GM12878 (cell line): ENCODE measurements around the gene SSH2. TPM values are rescaled to one million over a fixed set of nuclear protein-coding genes. Genes with fewer than 3 reads are reported as not detected.

Experiments
- ATAC-seq: fragments of 200-7000 bp; cut with Tn5 transposase; 3 replicates; pipeline ENCODE4 v1.9.1; 2020; ENCODE audit warnings: mild to moderate bottlenecking, moderate library complexity
- BruUV-seq: library from RNA; stranded (reverse); fragments of 400-500 nt; replicated peaks from 2 replicates; lab custom pipeline; 2021; lab: Mats Ljungman, UMichigan
- CTCF ChIA-PET: fragments of 300-600 bp; sonication (Branson Sonifier 250); formaldehyde crosslinking; extraction: SDS; loops from one replicate; lab custom pipeline; 2021; ENCODE audit warnings: inconsistent platforms; lab: Yijun Ruan, JAX
- POLR2A ChIA-PET: fragments of 350-600 bp; formaldehyde crosslinking; extraction: SDS; loops from one replicate; lab custom pipeline; 2021; ENCODE audit warnings: inconsistent platforms; lab: Charles Lee
- RAD21 ChIA-PET: fragments of 300-600 bp; sonication (Branson Sonifier 250); formaldehyde crosslinking; loops from one replicate; lab custom pipeline; 2023; ENCODE audit warnings: antibody characterized with exemption; ENCODE audit not compliant: unreplicated experiment; lab: Charles Lee
- SMC1A ChIA-PET: fragments of 300-600 bp; sonication (Branson Sonifier 250); formaldehyde crosslinking; loops from one replicate; lab custom pipeline; 2023; ENCODE audit not compliant: unreplicated experiment, uncharacterized antibody; lab: Charles Lee
- DNase-seq: peaks from one replicate; pipeline ENCODE4 v3.0.0-alpha.2; 2011; ENCODE audit warnings: low read depth, low spot score
- FAIRE-seq: peaks from 3 replicates; lab custom pipeline; 2011; peaks lifted over from hg19 to GRCh38; lab: Jason Lieb, UNC
- H2AFZ ChIP-seq: 2 replicates; pipeline ENCODE4 v1.6.0; 2011; ENCODE audit warnings: low read depth, low read length, control low read depth; ENCODE audit not compliant: control insufficient read depth
- H3K27ac ChIP-seq: 2 replicates; pipeline ENCODE4 v1.5.1; 2011; ENCODE audit warnings: control low read depth; ENCODE audit not compliant: control insufficient read depth, insufficient read depth
- H3K27me3 ChIP-seq, 2 experiments: replicated peaks in 1 of 2; 2 replicates each; pipeline versions ENCODE4 v1.6.0 to v1.6.1; 2011; ENCODE audit warnings: low read length in 1 of 2; ENCODE audit not compliant: control insufficient read depth in 2 of 2, insufficient read depth in 2 of 2
- H3K36me3 ChIP-seq, 2 experiments: 2 replicates each; pipeline ENCODE4 v1.5.1; 2011; ENCODE audit warnings: low read length in 1 of 2; ENCODE audit not compliant: control insufficient read depth in 2 of 2, insufficient read depth in 2 of 2
- H3K4me1 ChIP-seq: 2 replicates; pipeline ENCODE4 v1.6.1; 2011; ENCODE audit warnings: mild to moderate bottlenecking, low read length, moderate library complexity, mixed read lengths; ENCODE audit not compliant: control insufficient read depth, insufficient read depth
- H3K4me2 ChIP-seq: 2 replicates; pipeline ENCODE4 v1.6.0; 2011; ENCODE audit warnings: control low read depth; ENCODE audit not compliant: control insufficient read depth, insufficient read depth
- H3K4me3 ChIP-seq: fragments of 200-600 bp; sonication (generic); 2 replicates; pipeline ENCODE4 v1.5.1; 2016
- H3K79me2 ChIP-seq: 2 replicates; pipeline ENCODE4 v1.6.0; 2011; ENCODE audit warnings: low read length; ENCODE audit not compliant: control insufficient read depth, insufficient read depth
- H3K9ac ChIP-seq: 2 replicates; pipeline ENCODE4 v1.8.0; 2011; ENCODE audit warnings: low read length, control low read depth, mixed read lengths; ENCODE audit not compliant: control insufficient read depth, insufficient read depth
- H3K9me3 ChIP-seq: replicated peaks from 3 replicates; pipeline ENCODE4 v1.5.1; 2011; ENCODE audit warnings: mild to moderate bottlenecking, low read length; ENCODE audit not compliant: control insufficient read depth, insufficient read depth
- H4K20me1 ChIP-seq: 2 replicates; pipeline ENCODE4 v1.6.0; 2011; ENCODE audit not compliant: control insufficient read depth, insufficient read depth
- CBFB ChIP-seq: IDR thresholded peaks from 2 replicates; pipeline ENCODE4 v1.6.1; 2016; ENCODE audit warnings: antibody characterized with exemption, low read depth
- EZH2 ChIP-seq: IDR thresholded peaks from 2 replicates; pipeline ENCODE4 v1.6.1; 2012; ENCODE audit warnings: low read depth, mild to moderate bottlenecking, control low read depth, inconsistent platforms, low read length, borderline replicate concordance; ENCODE audit not compliant: control insufficient read depth
- FOXK2 ChIP-seq: fragments of 450-650 bp; IDR thresholded peaks from 2 replicates; pipeline ENCODE4 v1.6.1; 2017; ENCODE audit warnings: mild to moderate bottlenecking, moderate library complexity
- HDAC2 ChIP-seq: fragments of 200-600 bp; sonication (generic); IDR thresholded peaks from 2 replicates; pipeline ENCODE4 v1.6.1; 2017
- KLF5 ChIP-seq: fragments of 450-650 bp; IDR thresholded peaks from 2 replicates; pipeline ENCODE4 v1.6.1; 2014; ENCODE audit warnings: mild to moderate bottlenecking; ENCODE audit not compliant: partially characterized antibody
- LARP7 ChIP-seq: fragments of 450-650 bp; IDR thresholded peaks from 2 replicates; pipeline ENCODE4 v1.6.1; 2017; ENCODE audit warnings: mild to moderate bottlenecking
- MTA3 ChIP-seq: IDR thresholded peaks from 2 replicates; pipeline ENCODE4 v1.6.1; 2012; ENCODE audit warnings: low read length, inconsistent platforms, borderline replicate concordance
- POLR2A ChIP-seq: IDR thresholded peaks from 2 replicates; pipeline ENCODE4 v1.6.1; 2011; ENCODE audit warnings: low read depth, mild to moderate bottlenecking, low read length
- POLR2AphosphoS5 ChIP-seq: IDR thresholded peaks from 2 replicates; pipeline ENCODE4 v1.6.1; 2011; ENCODE audit warnings: mild to moderate bottlenecking, low read length, inconsistent platforms
- RB1 ChIP-seq: fragments of 450-650 bp; formaldehyde crosslinking; IDR thresholded peaks from 2 replicates; pipeline ENCODE4 v1.6.1; 2017; ENCODE audit warnings: mild to moderate bottlenecking, borderline replicate concordance
- RUNX3 ChIP-seq: IDR thresholded peaks from 2 replicates; pipeline ENCODE4 v1.6.1; 2012; ENCODE audit warnings: low read length, inconsistent platforms
- SP1 ChIP-seq: IDR thresholded peaks from one replicate; pipeline ENCODE4 v1.6.1; 2011; ENCODE audit warnings: low read depth, low read length
- SREBF1 ChIP-seq: IDR thresholded peaks from 2 replicates; pipeline ENCODE4 v1.6.1; 2012; ENCODE audit warnings: mild to moderate bottlenecking, low read length
- TARDBP ChIP-seq: IDR thresholded peaks from 2 replicates; pipeline ENCODE4 v1.6.1; 2016; ENCODE audit warnings: borderline replicate concordance
- TBL1XR1 ChIP-seq: IDR thresholded peaks from 2 replicates; pipeline ENCODE4 v1.6.1; 2012; ENCODE audit warnings: low read depth, low read length, improper control_type of control experiment
- TCF12 ChIP-seq: IDR thresholded peaks from 2 replicates; pipeline ENCODE4 v1.6.1; 2011; ENCODE audit warnings: low read depth, mild to moderate bottlenecking, low read length
- WGBS: methylation state at CpG from one replicate; pipeline ENCODE4 v1.1.6; 2016; ENCODE audit warnings: low lambda C conversion rate; ENCODE audit not compliant: insufficient replicate concordance, insufficient coverage; ENCODE audit errors: missing lambda C conversion rate; 5-methylcytosine and 5-hydroxymethylcytosine counted together
- in situ Hi-C: fragments of 300-500 bp; cut with MboI; formaldehyde crosslinking; loops from 9 replicates; pipeline ENCODE4 v1.14.3; 2018; ENCODE audit warnings: mixed read lengths
- intact Hi-C: fragments of 100-400 bp; cut with micrococcal nuclease; formaldehyde crosslinking; loops from one replicate; pipeline ENCODE4 v1.14.2; 2022; ENCODE audit not compliant: unreplicated experiment
- polyA plus RNA-seq, 11 experiments: library from polyadenylated mRNA; depleted of rRNA in 4 of 11; unstranded in 6 of 11; stranded (reverse) in 5 of 11; fragments of >200 nt; fragmentation: Nextera tagmentation in 4 of 11; fragmentation: Illumina TruSeq in 1 of 11; extraction: Ambion mirVana in 4 of 11; extraction: Trizol in 1 of 11; gene quantifications; 1 replicate in 1 of 11; 2 replicates in 10 of 11; pipeline versions ENCODE4 v1.2.1 to v1.2.3, GENCODE V29; 2011 to 2016; ENCODE audit warnings: inconsistent platforms in 2 of 11, missing spikeins in 2 of 11, low read depth in 1 of 11
- total RNA-seq, 4 experiments: library from RNA; depleted of rRNA in 3 of 4; stranded (reverse); fragments of >200 nt in 3 of 4; fragmentation: Illumina TruSeq in 1 of 4; extraction: Trizol in 1 of 4; gene quantifications; 2 replicates each; pipeline versions ENCODE4 v1.2.1 to v1.2.3, GENCODE V29; 2013 to 2021
- TF ChIP-seq, protein P1 (sequence below): fragments of 450-650 bp; formaldehyde crosslinking; IDR thresholded peaks from 2 replicates; pipeline ENCODE4 v1.4.0; 2022; ENCODE audit warnings: mild to moderate bottlenecking, moderate library complexity
- TF ChIP-seq, protein P2 (sequence below): fragments of 450-650 bp; IDR thresholded peaks from 2 replicates; pipeline ENCODE4 v1.6.1; 2017; ENCODE audit warnings: borderline replicate concordance

SSH2 gene
- total and polyA plus RNA-seq, 10 of the 15 experiments (the other 5 are each of a cell fraction or from before 2014, with no cell fraction given), result 9.3 to 65.9 (median 34.0) TPM

DNA sequence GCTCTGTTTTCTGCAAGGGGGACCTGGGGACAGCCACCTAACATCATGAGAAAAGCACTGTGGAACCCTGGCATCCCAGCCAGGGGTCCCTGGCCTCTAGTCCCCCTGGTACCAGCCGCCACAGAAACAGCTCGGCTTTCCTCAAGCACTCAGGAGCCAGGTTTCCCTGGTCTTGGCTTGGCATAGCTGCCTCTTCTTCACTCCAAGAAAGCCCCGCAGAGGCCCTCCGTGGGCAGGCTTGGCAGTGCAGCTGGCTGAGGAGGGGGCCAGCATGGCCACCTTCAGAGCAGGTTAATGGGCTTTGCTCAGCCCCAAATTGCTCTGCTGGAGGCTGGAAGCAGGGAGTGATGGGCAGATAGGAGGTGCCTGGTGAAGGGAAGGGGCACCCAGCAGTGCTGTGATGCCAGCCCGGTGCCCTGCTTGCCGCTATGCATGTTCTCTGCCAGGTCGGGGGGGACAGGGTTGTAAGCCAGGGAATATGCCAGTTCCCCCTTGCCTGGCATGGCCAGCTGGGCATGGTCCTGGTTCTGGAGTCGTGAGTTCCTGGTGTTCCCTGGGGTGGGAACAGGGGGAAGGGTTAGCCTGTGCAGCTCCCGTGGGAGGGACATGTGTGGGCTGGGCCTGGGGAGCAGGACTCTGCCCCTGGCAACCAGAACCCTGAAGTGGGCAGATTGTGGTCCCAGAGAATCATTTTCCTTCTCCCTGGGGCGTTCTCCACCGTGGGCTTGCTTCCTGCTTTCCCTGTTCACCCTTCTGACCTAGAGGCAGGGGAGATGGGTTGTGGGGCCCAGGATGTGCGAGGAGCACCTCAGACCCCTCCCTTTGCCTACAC lies 333.9 kb downstream of the SSH2 start:
- FAIRE-seq, result no peak
- Histone ChIP-seq H3K4me2 (no peak overlapping the region), H4K20me1 (no peaks in the 10 kb centered on the region), H3K4me1 (peaks cover 32% of the 10 kb centered on the region), H3K36me3 (no peaks in the 10 kb centered on the region), H3K9ac (no peak overlapping the region), H2AFZ (no peak overlapping the region), H3K27ac (no peak overlapping the region), H3K79me2 (no peaks in the 10 kb centered on the region), H3K4me3 (no peak overlapping the region), H3K27me3 (no peaks in the 10 kb centered on the region; a peak in 1 of 4 replicates), H3K9me3 (no peaks in the 10 kb centered on the region)
- ChIA-PET RAD21 (no interaction called here), CTCF (interaction anchor here (0.8 to 1.8 kb wide), 2 partner anchors 16 to 17 kb away, joined by 3 to 7 read pairs; no protein-coding TSS in a partner anchor), POLR2A (no interaction called here), SMC1A (no interaction called here)
- no peak for TF ChIP-seq POLR2A
- TF ChIP-seq EZH2, result no peak
- no peak for TF ChIP-seq SP1
- no peak for TF ChIP-seq KLF5
- TF ChIP-seq, protein P1, sequence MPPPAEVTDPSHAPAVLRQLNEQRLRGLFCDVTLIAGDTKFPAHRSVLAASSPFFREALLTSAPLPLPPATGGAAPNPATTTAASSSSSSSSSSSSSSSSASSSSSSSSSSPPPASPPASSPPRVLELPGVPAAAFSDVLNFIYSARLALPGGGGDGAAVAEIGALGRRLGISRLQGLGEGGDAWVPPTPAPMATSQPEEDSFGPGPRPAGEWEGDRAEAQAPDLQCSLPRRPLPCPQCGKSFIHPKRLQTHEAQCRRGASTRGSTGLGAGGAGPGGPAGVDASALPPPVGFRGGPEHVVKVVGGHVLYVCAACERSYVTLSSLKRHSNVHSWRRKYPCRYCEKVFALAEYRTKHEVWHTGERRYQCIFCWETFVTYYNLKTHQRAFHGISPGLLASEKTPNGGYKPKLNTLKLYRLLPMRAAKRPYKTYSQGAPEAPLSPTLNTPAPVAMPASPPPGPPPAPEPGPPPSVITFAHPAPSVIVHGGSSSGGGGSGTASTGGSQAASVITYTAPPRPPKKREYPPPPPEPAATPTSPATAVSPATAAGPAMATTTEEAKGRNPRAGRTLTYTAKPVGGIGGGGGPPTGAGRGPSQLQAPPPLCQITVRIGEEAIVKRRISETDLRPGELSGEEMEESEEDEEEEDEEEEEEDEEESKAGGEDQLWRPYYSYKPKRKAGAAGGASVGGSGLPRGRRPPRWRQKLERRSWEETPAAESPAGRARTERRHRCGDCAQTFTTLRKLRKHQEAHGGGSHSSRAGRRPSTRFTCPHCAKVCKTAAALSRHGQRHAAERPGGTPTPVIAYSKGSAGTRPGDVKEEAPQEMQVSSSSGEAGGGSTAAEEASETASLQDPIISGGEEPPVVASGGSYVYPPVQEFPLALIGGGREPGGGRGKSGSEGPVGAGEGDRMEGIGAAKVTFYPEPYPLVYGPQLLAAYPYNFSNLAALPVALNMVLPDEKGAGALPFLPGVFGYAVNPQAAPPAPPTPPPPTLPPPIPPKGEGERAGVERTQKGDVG, result no peak
- TF ChIP-seq TARDBP, result no peak
- TF ChIP-seq RUNX3, result no peak
- TF ChIP-seq LARP7, result no peak
- no peak for TF ChIP-seq SREBF1
- TF ChIP-seq, protein P2, sequence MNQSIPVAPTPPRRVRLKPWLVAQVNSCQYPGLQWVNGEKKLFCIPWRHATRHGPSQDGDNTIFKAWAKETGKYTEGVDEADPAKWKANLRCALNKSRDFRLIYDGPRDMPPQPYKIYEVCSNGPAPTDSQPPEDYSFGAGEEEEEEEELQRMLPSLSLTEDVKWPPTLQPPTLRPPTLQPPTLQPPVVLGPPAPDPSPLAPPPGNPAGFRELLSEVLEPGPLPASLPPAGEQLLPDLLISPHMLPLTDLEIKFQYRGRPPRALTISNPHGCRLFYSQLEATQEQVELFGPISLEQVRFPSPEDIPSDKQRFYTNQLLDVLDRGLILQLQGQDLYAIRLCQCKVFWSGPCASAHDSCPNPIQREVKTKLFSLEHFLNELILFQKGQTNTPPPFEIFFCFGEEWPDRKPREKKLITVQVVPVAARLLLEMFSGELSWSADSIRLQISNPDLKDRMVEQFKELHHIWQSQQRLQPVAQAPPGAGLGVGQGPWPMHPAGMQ, result no peak
- no peak for TF ChIP-seq TCF12
- no peak for TF ChIP-seq CBFB
- no peak for TF ChIP-seq RB1
- TF ChIP-seq POLR2AphosphoS5, result no peak
- TF ChIP-seq MTA3, result no peak
- no peak for TF ChIP-seq HDAC2
- no peak for TF ChIP-seq TBL1XR1
- no peak for TF ChIP-seq FOXK2
- intact Hi-C loops, result loop anchor here (10.0 kb wide), 1 partner anchor 231 kb away; no protein-coding TSS in a partner anchor
- ATAC-seq, result no peak
- in situ Hi-C loops, result no loop called here
- no peak for DNase-seq
- no TSS peak for BruUV-seq
- 62% methylated on average over 12 of the region's 12 CpGs for WGBS
